ENCODE measurements around the gene TKTL2.
"Not testable (repeated sequence)": the region's sequence is repeated elsewhere in the genome, so short reads cannot be mapped to it uniquely, and the experiment has no call there.

Gene TKTL2

GRCh38 chr4:163473576-163473975 is at the start of gene TKTL2:
Gene TKTL2 (minus strand): TSS chr4:163473754. CDS start chr4:163473734, 20 bp downstream.
- no peak for DNase-seq

- DNase-seq, result no peak
These were observed 41.6 kb upstream of the TKTL2 start for GRCh38 chr4:163515198-163515597.

GRCh38 chr4:163505374-163505773 is 31.8 kb upstream of the TKTL2 start:
- DNase-seq, result no peak

GRCh38 chr4:163500586-163500985 is 27.0 kb upstream of the TKTL2 start:
- DNase-seq, result no peak

GRCh38 chr4:163495900-163496299 is 22.3 kb upstream of the TKTL2 start:
- no peak for DNase-seq

- peak; percentile 74 to 77 for DNase-seq
These were observed 21.0 kb upstream of the TKTL2 start, which contains the start of gene TMA16 for GRCh38 chr4:163494360-163495241. Gene TMA16 (plus strand): TSS chr4:163494690. CDS start chr4:163494802, 112 bp downstream.

- DNase-seq, result no peak
These were observed 20.2 kb upstream of the TKTL2 start for GRCh38 chr4:163493643-163494359.

GRCh38 chr4:163492951-163493504 is 19.5 kb upstream of the TKTL2 start:
- DNase-seq, result no peak

- no peak for DNase-seq
These were observed 16.4 kb upstream of the TKTL2 start for GRCh38 chr4:163489929-163490328.

- DNase-seq, result no peak
These were observed 12.8 kb upstream of the TKTL2 start for GRCh38 chr4:163486321-163486720.

GRCh38 chr4:163485589-163485988 is 12.0 kb upstream of the TKTL2 start:
- no peak for DNase-seq

GRCh38 chr4:163484906-163485305 is 11.4 kb upstream of the TKTL2 start:
- DNase-seq, result peak; percentile 47 to 53

- DNase-seq, result no peak
These were observed 8.6 kb upstream of the TKTL2 start for GRCh38 chr4:163482190-163482589.

- no peak for DNase-seq
These were observed 3.3 kb upstream of the TKTL2 start for GRCh38 chr4:163476761-163477438.

GRCh38 chr4:163474027-163474426 is 473 bp upstream of the TKTL2 start:
- DNase-seq, result no peak

GRCh38 chr4:163473130-163473529 is 424 bp downstream of the TKTL2 start:
- DNase-seq, result no peak

- DNase-seq, result no peak
These were observed 3.2 kb downstream of the TKTL2 start for GRCh38 chr4:163470391-163470790.

- no peak for DNase-seq
These were observed 6.3 kb downstream of the TKTL2 start for GRCh38 chr4:163467082-163467770.

GRCh38 chr4:163462556-163462955 is 11.0 kb downstream of the TKTL2 start:
- DNase-seq, result no peak

- DNase-seq, result no peak
These were observed 24.9 kb downstream of the TKTL2 start for GRCh38 chr4:163448540-163449203.

GRCh38 chr4:163447481-163447880 is 26.1 kb downstream of the TKTL2 start:
- no peak for DNase-seq

GRCh38 chr4:163447023-163447422 is 26.5 kb downstream of the TKTL2 start:
- DNase-seq, result not testable (repeated sequence)

Data from activated CD4-positive, alpha-beta T cell treated with anti-CD3 and anti-CD28 coated beads, Interleukin-2, amount 50 U/mL, for 4 hours (primary cell).